H1 (cell line): ENCODE results near the gene LMBR1. TPM values are rescaled to one million over a fixed set of nuclear protein-coding genes. Genes with fewer than 3 reads are reported as not detected.

Experiments
- CTCF ChIA-PET: fragments of 300-600 bp; sonication (Branson Sonifier 250); formaldehyde crosslinking; loops from one replicate; lab custom pipeline; 2021; ENCODE audit not compliant: partially characterized antibody; lab: Charles Lee
- POLR2A ChIA-PET: fragments of 300-600 bp; sonication (Branson Sonifier 250); formaldehyde crosslinking; loops from one replicate; lab custom pipeline; 2021; ENCODE audit warnings: inconsistent platforms; ENCODE audit not compliant: partially characterized antibody; lab: Charles Lee
- DNase-seq, 2 experiments: peaks; one replicate each; pipeline versions ENCODE4 v3.0.0 to v3.0.0-alpha.2; 2010 to 2022; ENCODE audit warnings: low spot score in 2 of 2, low read depth in 1 of 2, mixed read lengths in 1 of 2
- FAIRE-seq: peaks from 2 replicates; lab custom pipeline; 2011; peaks lifted over from hg19 to GRCh38; lab: Jason Lieb, UNC
- H2AFZ ChIP-seq: 2 replicates; pipeline ENCODE4 v1.8.1; 2012; ENCODE audit warnings: low read length, inconsistent platforms
- H2AK5ac ChIP-seq: 2 replicates; pipeline ENCODE4 v1.6.1; 2013; ENCODE audit warnings: low read depth, low read length
- H2BK120ac ChIP-seq: replicated peaks from 2 replicates; pipeline ENCODE3; 2013; ENCODE audit warnings: low read depth, low read length, inconsistent platforms
- H2BK12ac ChIP-seq: 2 replicates; pipeline ENCODE4 v1.6.1; 2013; ENCODE audit warnings: low read depth, low read length
- H2BK15ac ChIP-seq: 2 replicates; pipeline ENCODE4 v1.6.1; 2013; ENCODE audit warnings: low read length
- H2BK20ac ChIP-seq: 2 replicates; pipeline ENCODE4 v1.6.1; 2013; ENCODE audit warnings: low read length
- H2BK5ac ChIP-seq: 2 replicates; pipeline ENCODE4 v1.6.1; 2013; ENCODE audit warnings: low read depth, low read length
- H3K14ac ChIP-seq: 2 replicates; pipeline ENCODE4 v1.6.1; 2013; ENCODE audit warnings: inconsistent platforms; ENCODE audit not compliant: insufficient read length
- H3K18ac ChIP-seq: 2 replicates; pipeline ENCODE4 v1.6.1; 2013; ENCODE audit warnings: low read length; ENCODE audit errors: extremely low read depth
- H3K23ac ChIP-seq: 2 replicates; pipeline ENCODE4 v1.6.1; 2013; ENCODE audit warnings: inconsistent platforms; ENCODE audit not compliant: insufficient read length
- H3K23me2 ChIP-seq: 2 replicates; pipeline ENCODE4 v1.6.1; 2013; ENCODE audit warnings: low read depth, low read length
- H3K27ac ChIP-seq: 2 replicates; pipeline ENCODE4 v1.6.1; 2011; ENCODE audit warnings: low read depth, low read length, inconsistent platforms
- H3K27me3 ChIP-seq, 4 experiments: replicated peaks in 1 of 4; 1 replicate in 1 of 4; 2 replicates in 3 of 4; pipeline versions ENCODE4 v1.6.1 to v1.8.1; 2011 to 2013; ENCODE audit warnings: low read length in 3 of 4, mild to moderate bottlenecking in 3 of 4, inconsistent platforms in 2 of 4, mixed read lengths in 2 of 4, moderate library complexity in 1 of 4; ENCODE audit not compliant: control insufficient read depth in 3 of 4, insufficient read depth in 3 of 4; ENCODE audit errors: extremely low read depth in 1 of 4
- H3K36me3 ChIP-seq, 4 experiments: 2 replicates each; pipeline versions ENCODE4 v1.6.1 to v1.8.1; 2011 to 2013; ENCODE audit warnings: mild to moderate bottlenecking in 4 of 4, low read length in 3 of 4, moderate library complexity in 2 of 4, control low read depth in 1 of 4, inconsistent platforms in 1 of 4; ENCODE audit not compliant: insufficient read depth in 4 of 4, control insufficient read depth in 2 of 4
- H3K4ac ChIP-seq: replicated peaks from 2 replicates; pipeline ENCODE3; 2013; ENCODE audit warnings: low read length, low read depth, mixed read lengths, inconsistent platforms; ENCODE audit not compliant: insufficient read length
- H3K4me1 ChIP-seq, 4 experiments: replicated peaks in 1 of 4; 1 replicate in 1 of 4; 2 replicates in 3 of 4; pipeline versions ENCODE4 v1.6.1 to v1.8.1; 2011 to 2013; ENCODE audit warnings: low read length in 3 of 4, inconsistent platforms in 2 of 4, mixed read lengths in 1 of 4; ENCODE audit not compliant: insufficient read depth in 4 of 4, control insufficient read depth in 3 of 4
- H3K4me2 ChIP-seq, 2 experiments: 2 replicates each; pipeline versions ENCODE4 v1.6.1 to v1.8.1; 2011 to 2013; ENCODE audit warnings: low read depth in 2 of 2, low read length in 2 of 2, control low read depth in 1 of 2, inconsistent platforms in 1 of 2, mild to moderate bottlenecking in 1 of 2; ENCODE audit not compliant: insufficient read depth in 1 of 2
- H3K4me3 ChIP-seq, 4 experiments: fragments of 200-600, 300-600 bp in 1 of 4; sonication (generic), shearing (Covaris generic), sonication (Bioruptor Twin) in 1 of 4; 2 replicates each; pipeline versions ENCODE4 v1.5.1 to v1.8.1; 2011 to 2016; ENCODE audit warnings: low read length in 4 of 4, low read depth in 3 of 4, control low read depth in 2 of 4, inconsistent platforms in 2 of 4, mild to moderate bottlenecking in 2 of 4, mixed read lengths in 1 of 4, moderate library complexity in 1 of 4; ENCODE audit not compliant: insufficient read depth in 2 of 4; ENCODE audit errors: extremely low read depth in 1 of 4
- H3K56ac ChIP-seq: replicated peaks from 2 replicates; pipeline ENCODE3; 2013; ENCODE audit warnings: low read depth, mild to moderate bottlenecking, mixed read lengths, low read length, inconsistent platforms; ENCODE audit not compliant: insufficient read length
- H3K79me1 ChIP-seq: 2 replicates; pipeline ENCODE4 v1.6.1; 2013; ENCODE audit warnings: low read depth, low read length, control low read depth
- H3K79me2 ChIP-seq, 2 experiments: 2 replicates each; pipeline versions ENCODE4 v1.6.1 to v1.8.1; 2012 to 2013; ENCODE audit warnings: low read length in 2 of 2, mild to moderate bottlenecking in 2 of 2, inconsistent platforms in 1 of 2; ENCODE audit not compliant: insufficient read depth in 2 of 2, control insufficient read depth in 1 of 2
- H3K9ac ChIP-seq, 4 experiments: replicated peaks in 1 of 4; 1 replicate in 1 of 4; 2 replicates in 3 of 4; pipeline versions ENCODE4 v1.6.1 to v1.8.1; 2011 to 2013; ENCODE audit warnings: low read depth in 3 of 4, low read length in 3 of 4, control low read depth in 2 of 4, mild to moderate bottlenecking in 2 of 4, moderate library complexity in 2 of 4, inconsistent platforms in 1 of 4; ENCODE audit errors: extremely low read depth in 1 of 4
- H3K9me3 ChIP-seq, 2 experiments: 2 replicates each; pipeline versions ENCODE4 v1.6.1 to v1.8.1; 2012 to 2013; ENCODE audit warnings: mild to moderate bottlenecking in 2 of 2, moderate library complexity in 2 of 2, control low read depth in 1 of 2, inconsistent platforms in 1 of 2, low read depth in 1 of 2, low read length in 1 of 2, mixed read lengths in 1 of 2; ENCODE audit not compliant: insufficient read depth in 2 of 2
- H4K20me1 ChIP-seq, 2 experiments: replicated peaks in 1 of 2; 2 replicates each; pipeline versions ENCODE3 to v1.8.1; 2011 to 2013; ENCODE audit warnings: inconsistent platforms in 2 of 2, low read length in 2 of 2, mild to moderate bottlenecking in 1 of 2; ENCODE audit not compliant: insufficient read depth in 2 of 2, control insufficient read depth in 1 of 2
- H4K5ac ChIP-seq: 2 replicates; pipeline ENCODE4 v1.6.1; 2013; ENCODE audit warnings: low read length, low read depth, mixed read lengths, inconsistent platforms; ENCODE audit not compliant: insufficient read length
- H4K8ac ChIP-seq: 2 replicates; pipeline ENCODE4 v1.8.0; 2013; ENCODE audit warnings: mild to moderate bottlenecking, moderate library complexity, low read length, inconsistent platforms; ENCODE audit not compliant: insufficient read depth; ENCODE audit errors: extremely low read depth
- H4K91ac ChIP-seq: replicated peaks from 2 replicates; pipeline ENCODE3; 2013; ENCODE audit warnings: low read length, mixed read lengths, inconsistent platforms; ENCODE audit not compliant: insufficient read length
- CTBP2 ChIP-seq: IDR thresholded peaks from 2 replicates; pipeline ENCODE4 v1.7.0; 2011; ENCODE audit warnings: borderline replicate concordance, mild to moderate bottlenecking, moderate library complexity, mixed read lengths, low read length; ENCODE audit not compliant: insufficient read depth, insufficient read length
- WGBS, 2 experiments: shearing (Covaris generic) in 1 of 2; methylation state at CpG; one replicate each; pipeline versions ENCODE4 v1.1.6 to v1.1.7; 2013 to 2015; ENCODE audit warnings: low lambda C conversion rate in 2 of 2, mixed read lengths in 2 of 2, inconsistent platforms in 1 of 2, low coverage in 1 of 2, missing lambda C conversion rate in 1 of 2; ENCODE audit not compliant: insufficient replicate concordance in 2 of 2, insufficient coverage in 1 of 2, insufficient read length in 1 of 2; ENCODE audit errors: extremely low coverage in 1 of 2, missing lambda C conversion rate in 1 of 2; 5-methylcytosine and 5-hydroxymethylcytosine counted together
- polyA plus RNA-seq, 7 experiments: library from polyadenylated mRNA; depleted of rRNA in 3 of 7; stranded (reverse) in 5 of 7; unstranded in 2 of 7; fragments of >200 nt in 5 of 7; fragments of 200-250 nt in 2 of 7; gene quantifications; 1 replicate in 5 of 7; 2 replicates in 1 of 7; 4 replicates in 1 of 7; pipeline versions ENCODE4 v1.2.1 to v1.2.3, GENCODE V29; 2011 to 2013; ENCODE audit warnings: missing spikeins in 2 of 7, mixed read lengths in 2 of 7
- total RNA-seq: library from RNA; stranded (reverse); fragmentation: NEBNext Ultra II Directional; extraction: Animal tissue kit (Norgen Biotek cat#: 25700); gene quantifications from 2 replicates; pipeline ENCODE4 v1.2.1, GENCODE V29; 2021
- TF ChIP-seq, protein P1 (sequence below): IDR thresholded peaks from 2 replicates; pipeline ENCODE4 v1.6.1; 2012; ENCODE audit warnings: inconsistent platforms

Gene LMBR1
- total and polyA plus RNA-seq, 2 of the 8 experiments (the other 6 are each of a cell fraction or from before 2014, with no cell fraction given) = 15.1 to 70.4 TPM

DNA sequence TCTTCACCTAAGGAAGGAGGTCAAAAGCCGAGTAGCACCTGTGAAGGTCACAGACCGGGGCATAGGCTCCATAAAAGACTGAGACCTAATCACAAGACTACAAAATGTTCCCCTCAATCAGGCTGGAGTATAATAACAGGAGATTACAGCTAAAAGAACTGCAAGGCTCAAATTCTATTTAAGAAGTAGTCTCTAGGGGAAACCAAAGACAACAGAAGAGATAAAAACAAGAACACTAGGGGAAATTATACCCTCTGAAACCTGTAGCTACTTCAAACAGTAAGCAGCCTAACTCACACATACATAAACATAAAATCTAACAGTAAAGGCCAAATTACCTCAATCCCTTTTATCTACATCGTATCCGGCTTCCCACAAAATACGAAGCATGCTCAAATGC, 38.3 kb downstream of the LMBR1 start:
- H3K79me1 ChIP-seq = no peaks in the 10 kb centered on the region
- no peak overlapping the region for H2AFZ ChIP-seq
- H3K23me2 ChIP-seq = no peaks in the 10 kb centered on the region
- peaks cover under 1 to 5% of the 10 kb centered on the region in 2 experiments; a peak in 3 of 4 replicates for H3K9me3 ChIP-seq
- H4K91ac ChIP-seq = no peak overlapping the region
- no peak overlapping the region for H4K5ac ChIP-seq
- no peaks in the 10 kb centered on the region for H3K4me1 ChIP-seq
- H4K20me1 ChIP-seq = peaks cover 0 to 3% of the 10 kb centered on the region in 2 experiments
- no peak overlapping the region for H2BK20ac ChIP-seq
- DNase-seq (no peak), FAIRE-seq (no peak)
- H3K4ac ChIP-seq = no peak overlapping the region
- peaks cover 0 to 3% (median 0%) of the 10 kb centered on the region in 4 experiments; a peak in 3 of 8 replicates for H3K36me3 ChIP-seq
- no peak overlapping the region for H3K9ac ChIP-seq
- no peak overlapping the region for H2BK15ac ChIP-seq
- no peak overlapping the region for H3K18ac ChIP-seq
- no peak overlapping the region for H3K56ac ChIP-seq
- no peak overlapping the region for H4K8ac ChIP-seq
- H2AK5ac ChIP-seq = no peak overlapping the region
- no peak overlapping the region for H3K4me3 ChIP-seq
- H3K14ac ChIP-seq = no peak overlapping the region
- CTCF ChIA-PET = interaction anchor here (1.3 to 1.4 kb wide), 2 partner anchors 21 to 115 kb away, joined by 3 read pairs; no protein-coding TSS in a partner anchor
- POLR2A ChIA-PET = no interaction called here
- H2BK12ac ChIP-seq = no peak overlapping the region
- no peak overlapping the region for H3K4me2 ChIP-seq
- H2BK120ac ChIP-seq = no peak overlapping the region
- 89% methylated on average over 5 of the region's 5 CpGs; no CpG with 5 or more reads in 1 of the 2 experiments for WGBS, 2 experiments
- H3K27ac ChIP-seq = no peak overlapping the region
- no peak overlapping the region for H3K23ac ChIP-seq
- H3K27me3 ChIP-seq = no peaks in the 10 kb centered on the region
- no peak overlapping the region for H2BK5ac ChIP-seq
- TF ChIP-seq CTBP2 = no peak
- TF ChIP-seq, protein P1, sequence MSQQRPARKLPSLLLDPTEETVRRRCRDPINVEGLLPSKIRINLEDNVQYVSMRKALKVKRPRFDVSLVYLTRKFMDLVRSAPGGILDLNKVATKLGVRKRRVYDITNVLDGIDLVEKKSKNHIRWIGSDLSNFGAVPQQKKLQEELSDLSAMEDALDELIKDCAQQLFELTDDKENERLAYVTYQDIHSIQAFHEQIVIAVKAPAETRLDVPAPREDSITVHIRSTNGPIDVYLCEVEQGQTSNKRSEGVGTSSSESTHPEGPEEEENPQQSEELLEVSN = no peak
- peaks cover 0 to 90% of the 10 kb centered on the region in 2 experiments; a peak in 3 of 4 replicates for H3K79me2 ChIP-seq
